ENCODE data around the gene ANAPC13.

ANAPC13 gene

DNA sequence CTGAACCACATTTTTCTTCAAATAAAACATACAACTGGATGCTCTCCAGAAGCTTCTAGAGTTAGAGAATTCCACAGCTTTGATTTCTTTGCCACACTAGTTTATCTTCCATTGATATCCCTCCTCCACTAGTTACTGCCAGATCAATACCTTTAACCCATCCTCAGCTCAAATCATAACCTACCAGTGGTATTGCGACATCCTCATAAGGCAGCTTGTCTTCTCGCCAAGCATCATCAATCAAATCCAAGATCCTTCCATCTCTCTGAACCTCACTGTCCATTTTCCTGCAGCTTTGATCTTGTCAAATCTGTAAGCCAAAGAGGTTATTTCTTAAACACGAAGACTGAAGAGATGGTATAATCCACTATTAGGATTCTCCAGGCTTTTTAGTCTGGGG, 3.2 kb downstream of the ANAPC13 start:
- DNase-seq (no peak), ATAC-seq (no peak)

DNA sequence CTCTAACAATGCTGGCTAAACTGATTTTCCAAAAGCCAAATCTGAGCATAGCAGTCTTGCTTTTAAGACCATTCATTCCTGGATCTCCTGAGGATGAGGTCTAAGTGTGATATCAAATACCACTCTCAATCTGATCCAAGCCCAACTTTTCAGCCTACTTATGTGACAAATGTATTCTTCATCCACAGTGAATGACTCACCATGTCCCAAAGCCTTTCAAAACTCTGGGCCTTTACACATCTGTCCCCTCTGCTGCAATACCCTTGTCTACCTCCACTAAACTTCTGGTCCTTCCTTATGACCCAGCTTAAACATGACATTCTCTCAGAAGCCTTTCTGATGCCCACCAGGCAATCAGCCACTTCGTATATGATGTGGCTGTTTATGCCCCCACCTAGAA, 4.6 kb downstream of the ANAPC13 start:
- DNase-seq (no peak), ATAC-seq (no peak)

DNA sequence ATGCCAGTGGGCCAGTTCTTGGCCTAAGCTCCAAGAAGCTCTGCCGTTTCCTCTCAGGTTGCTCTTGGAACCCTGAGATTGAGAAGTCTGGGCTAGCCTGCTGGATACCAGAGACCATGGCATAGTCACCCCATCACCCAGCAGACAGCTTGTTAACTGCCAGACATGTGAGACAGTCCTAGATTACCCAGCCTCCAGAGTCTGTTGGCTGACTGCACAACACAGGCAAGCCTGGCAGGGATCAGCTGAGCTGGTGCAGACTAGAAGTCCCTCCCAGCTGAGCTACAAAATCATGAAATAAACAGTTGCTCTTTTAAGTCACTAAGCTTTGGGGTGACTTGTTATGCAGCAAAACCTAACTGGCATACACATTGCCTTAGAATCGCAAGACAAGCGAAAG, 5.2 kb downstream of the ANAPC13 start:
- DNase-seq (no peak), ATAC-seq (no peak)

DNA sequence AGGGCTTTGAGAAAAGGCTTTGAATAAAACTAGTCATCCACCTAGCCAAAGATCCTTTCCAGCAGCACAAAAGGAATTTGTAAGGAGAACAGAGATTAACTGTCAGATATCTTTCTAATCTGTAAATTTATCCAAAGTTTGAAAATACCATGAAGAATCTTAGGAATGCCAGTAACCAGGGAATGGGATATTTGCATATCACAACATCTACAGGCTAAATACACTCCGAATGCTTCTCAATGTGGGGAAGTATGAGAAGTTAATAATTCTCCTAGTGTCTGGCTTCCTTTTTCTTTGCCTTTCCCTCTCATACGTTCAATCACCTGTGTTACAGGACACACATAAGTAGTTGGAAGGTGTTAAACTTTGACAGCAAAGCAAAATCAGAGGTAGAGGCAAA, 7.8 kb downstream of the ANAPC13 start:
- ATAC-seq (no peak), DNase-seq (no peak)

DNA sequence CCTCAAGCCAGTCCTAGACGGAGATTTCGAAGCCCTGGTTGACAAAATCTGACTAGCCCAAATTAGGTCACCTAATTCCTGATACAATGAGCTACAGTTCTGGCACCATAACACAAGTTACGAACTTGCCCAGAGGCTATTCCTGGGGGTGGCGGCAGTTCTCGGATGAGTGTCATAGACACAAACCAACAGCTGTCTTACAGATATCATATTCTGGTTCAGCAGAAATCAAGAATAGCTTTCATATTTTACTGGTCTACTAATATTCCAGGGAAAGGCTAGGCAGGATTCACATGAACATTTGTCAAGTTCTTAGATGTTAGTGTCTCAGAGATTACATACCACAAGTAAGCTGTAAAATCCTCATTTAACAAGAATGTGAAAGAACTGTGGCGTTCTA, 8.8 kb downstream of the ANAPC13 start:
- DNase-seq (no peak), ATAC-seq (no peak)

DNA sequence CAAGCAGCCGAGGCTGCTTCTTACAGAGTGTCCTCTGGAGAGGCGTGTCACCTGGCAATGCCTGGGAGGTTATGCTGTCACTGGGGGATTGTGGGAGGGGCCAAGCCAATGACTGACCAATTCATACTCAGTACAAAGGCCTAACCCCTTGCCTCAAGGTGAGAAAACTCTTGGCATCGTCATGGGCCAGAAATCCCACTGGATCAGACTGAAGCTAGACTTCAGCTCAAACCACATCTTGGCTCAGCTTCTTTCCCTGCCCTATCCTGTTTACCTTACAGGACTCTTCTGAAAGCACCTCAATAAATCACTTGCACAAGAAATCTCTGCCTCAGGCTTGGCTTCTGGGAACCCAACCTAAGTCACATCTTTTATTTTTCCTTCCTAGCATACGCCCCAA, 9.5 kb downstream of the ANAPC13 start:
- ATAC-seq, result no peak
- DNase-seq, result no peak

DNA sequence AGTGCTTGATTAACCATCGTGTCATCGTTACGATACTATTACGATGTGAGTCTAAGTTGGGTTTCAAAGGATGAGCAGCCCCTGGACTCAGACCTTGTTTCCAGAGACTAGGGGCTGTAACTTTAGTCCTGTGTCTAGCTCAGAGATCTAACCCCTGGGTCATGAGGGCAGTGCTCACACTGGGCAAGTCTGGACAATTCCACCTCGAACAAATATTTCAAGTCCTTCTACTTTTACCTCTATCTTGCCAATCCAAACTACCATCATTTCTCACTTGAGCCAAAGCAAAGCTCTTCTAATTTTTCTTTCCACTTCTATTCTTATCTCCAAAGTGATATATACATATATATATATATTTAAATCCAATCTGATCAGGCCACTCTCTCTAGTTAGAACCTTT, 10.8 kb downstream of the ANAPC13 start:
- no peak for ATAC-seq
- no peak for DNase-seq

DNA sequence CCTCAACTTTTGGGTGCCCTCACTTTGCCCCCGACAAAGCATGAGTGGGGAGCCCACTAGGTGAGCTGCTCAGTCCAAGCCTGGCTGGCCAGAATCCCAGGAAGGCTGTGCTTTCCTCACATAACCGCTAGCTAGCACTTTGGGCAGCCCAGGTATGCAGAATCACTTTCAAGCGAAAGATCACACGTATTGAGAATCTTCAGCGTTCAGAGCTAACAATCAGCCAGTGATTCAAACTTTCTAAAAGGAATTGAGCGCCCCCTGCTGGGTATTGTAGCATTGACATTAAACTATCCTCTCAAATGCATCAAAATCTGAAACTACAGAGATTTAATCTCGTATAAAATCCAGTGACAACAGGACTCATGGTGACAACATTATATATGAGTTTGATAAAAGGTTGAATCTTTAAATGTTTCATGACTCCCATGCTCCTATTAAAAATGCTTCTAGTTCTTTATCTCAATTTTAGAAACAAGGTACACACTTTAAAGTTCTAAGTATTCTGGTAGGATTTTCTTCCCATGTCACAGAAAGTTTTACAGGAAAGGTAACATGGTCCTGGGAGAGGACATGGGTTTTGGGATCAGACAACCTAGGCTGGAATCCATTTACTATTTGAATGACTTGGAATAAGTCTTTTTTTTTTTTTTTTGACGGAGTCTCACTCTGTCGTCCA, 11.8 kb downstream of the ANAPC13 start:
- DNase-seq, result peak; percentile 83
- ATAC-seq, result peak; percentile 67

DNA sequence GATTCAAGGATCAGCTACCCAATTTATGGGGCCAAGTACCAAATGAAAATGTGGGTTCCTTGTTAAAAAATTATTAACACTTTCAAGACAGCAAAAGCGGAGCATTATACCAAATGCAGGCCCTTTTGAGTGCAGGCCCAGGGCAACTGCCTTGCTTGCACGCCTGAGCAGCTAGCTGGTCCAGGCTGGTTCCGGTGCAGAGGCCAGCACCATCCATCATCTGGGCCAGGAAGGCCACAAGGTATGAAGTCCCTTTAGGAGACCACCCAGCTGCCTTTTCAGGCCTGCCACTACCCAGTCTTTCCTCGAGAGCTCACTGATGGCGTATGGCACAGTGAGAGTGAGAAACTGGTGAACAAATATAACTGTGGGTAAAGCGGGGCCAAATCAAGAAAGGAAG, 13.0 kb downstream of the ANAPC13 start:
- no peak for ATAC-seq
- DNase-seq, result no peak

DNA sequence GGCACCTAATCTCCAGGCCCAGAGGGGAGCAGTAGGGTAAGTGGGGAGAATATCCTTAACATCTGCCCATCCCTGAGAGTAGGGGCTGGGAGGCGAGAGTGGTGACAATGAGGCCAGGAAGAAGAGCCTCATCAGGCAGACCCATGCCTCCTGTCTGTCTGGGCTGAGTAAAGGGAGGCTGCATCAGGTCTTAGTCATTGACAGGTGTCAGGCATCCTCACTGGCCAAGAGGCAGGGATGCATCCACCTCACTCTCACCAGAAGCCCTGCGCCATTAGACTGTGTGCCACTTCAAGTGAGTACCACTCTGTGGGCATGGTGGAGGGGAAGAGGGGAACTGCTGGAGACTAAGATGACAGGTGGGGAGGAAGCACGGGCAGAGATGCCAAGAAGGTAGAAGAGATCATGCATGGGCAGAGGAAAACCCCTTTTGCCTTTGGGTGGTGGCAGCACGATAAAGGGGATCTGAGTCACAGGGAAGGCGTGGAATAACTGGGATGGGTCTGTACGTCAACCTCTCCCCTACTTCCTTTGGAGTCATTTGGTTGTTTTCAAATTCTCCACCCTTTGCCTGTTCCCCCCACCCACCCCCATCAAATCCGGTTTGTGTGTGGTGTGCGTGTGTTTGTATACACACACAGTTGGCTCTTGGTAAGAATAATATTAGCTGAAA, 14.1 kb downstream of the ANAPC13 start:
- ATAC-seq (no peak), DNase-seq (no peak)

DNA sequence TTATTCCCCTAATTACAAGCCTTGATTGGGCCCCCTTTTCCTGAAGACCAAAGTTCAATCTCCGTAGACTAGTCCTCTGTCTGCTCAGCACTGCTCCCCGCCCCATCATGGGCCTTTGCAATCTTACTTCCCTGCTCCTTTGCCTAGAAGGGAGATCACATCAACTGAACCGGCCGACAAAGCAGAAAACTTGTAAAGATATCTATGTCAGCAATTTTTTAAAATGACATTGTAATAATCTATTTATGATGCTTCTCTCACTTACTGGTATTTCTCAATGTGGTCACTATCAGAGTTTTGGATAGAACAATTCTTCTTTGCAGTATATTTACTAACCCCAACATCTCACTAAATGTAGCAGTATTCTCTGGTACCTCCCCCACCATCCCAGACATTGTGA, 17.3 kb downstream of the ANAPC13 start:
- DNase-seq (no peak), ATAC-seq (no peak)

DNA sequence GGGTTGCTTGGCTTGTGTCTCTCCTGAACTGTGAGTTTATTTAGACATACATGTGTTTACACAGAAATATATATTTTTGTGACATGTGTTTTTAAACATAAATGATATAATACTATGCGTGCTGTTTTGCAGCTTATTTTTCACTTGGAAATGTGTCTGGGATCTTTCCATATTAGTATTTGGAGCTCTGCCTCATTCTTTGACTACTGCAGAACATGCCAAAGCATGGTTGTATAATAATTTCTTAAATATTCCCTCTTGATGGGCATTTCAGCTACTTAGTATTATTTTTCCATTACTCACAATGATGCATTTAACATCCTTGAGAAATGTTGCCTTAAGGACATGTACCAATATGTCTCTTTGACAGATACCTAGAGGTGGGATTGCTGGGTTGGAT, 19.5 kb downstream of the ANAPC13 start:
- no peak for DNase-seq
- no peak for ATAC-seq

DNA sequence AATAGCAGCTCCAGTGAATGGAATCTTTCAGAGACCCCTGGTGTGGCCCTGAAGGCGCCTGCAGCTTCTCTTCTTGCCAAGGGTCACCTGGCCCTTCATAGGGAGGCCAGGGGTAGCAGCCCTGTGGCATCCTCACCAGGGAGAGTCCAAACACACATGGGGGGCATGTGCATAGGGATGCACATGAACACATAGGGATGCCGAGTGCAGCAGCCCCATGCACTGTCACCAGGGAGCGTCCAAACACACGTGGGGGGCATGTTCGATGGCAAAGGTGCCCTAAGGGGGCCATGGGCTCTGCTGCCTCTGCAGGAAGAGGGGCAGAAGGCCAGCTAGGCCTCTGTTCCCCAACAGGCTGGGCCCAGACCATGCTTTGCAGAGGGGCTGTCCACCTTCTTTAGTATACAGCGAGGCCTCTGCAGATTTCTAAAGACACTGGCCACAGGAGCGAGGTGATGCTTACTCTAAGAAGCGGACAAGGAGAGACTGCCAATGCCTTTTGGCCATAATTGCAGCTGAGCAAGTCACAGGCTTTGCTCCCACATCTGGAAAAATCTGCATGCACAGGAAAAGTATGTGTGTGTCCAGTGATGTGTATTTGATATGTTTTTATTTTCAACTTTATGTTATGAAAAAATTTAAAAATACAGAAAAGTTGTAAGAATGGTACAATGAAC, 21.0 kb downstream of the ANAPC13 start:
- DNase-seq (no peak), ATAC-seq (no peak)

DNA sequence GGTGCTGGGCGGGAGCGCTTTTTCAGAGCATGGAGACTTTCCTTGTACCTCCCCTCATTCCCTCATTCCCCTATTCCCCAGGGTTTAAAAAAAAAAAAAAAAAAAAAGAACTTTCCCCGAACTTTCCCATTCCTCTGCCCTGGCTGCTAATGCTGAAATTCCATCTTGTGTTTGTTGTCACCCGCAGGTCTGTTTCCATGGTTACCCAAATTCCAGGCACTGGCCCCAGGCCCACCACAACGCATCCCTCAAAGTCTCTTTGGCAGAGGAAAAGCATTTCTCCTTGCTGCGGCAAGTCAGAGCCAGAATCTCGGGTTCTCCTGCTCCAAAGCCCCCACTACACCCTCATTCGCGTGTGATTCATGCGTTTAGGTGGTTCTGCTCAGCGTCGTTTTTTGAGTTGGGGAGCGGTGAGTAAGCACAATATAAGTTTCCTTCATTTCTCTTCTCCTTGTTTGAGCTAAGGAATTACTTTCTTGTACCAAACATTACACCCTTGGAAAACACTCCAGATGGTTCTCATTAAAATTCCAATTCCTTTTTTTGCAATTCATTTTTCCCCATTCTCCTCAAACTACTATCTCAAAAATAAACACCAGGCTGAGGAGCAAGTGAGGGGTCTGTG, 21.6 kb downstream of the ANAPC13 start:
- DNase-seq, result no peak
- ATAC-seq, result no peak

DNA sequence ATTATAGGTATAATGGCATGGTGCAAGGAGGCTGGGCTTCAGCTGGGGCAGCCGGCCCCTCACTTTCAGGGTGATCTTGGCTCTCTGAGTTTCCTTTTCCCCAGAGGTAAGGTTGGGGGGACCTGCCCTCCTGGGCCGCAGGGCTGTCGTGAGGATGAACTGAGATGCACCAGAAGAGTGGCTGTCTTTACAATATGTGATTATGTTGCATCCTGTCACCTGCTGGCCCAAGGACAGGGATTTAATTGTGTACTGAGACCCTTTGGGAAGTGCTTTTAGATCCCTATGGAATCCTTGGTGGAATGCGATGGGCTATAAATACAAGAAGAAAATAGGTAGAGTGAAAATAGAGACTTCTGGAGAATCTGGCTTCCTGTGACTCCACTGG, 22.1 kb downstream of the ANAPC13 start:
- DNase-seq (no peak), ATAC-seq (no peak)

DNA sequence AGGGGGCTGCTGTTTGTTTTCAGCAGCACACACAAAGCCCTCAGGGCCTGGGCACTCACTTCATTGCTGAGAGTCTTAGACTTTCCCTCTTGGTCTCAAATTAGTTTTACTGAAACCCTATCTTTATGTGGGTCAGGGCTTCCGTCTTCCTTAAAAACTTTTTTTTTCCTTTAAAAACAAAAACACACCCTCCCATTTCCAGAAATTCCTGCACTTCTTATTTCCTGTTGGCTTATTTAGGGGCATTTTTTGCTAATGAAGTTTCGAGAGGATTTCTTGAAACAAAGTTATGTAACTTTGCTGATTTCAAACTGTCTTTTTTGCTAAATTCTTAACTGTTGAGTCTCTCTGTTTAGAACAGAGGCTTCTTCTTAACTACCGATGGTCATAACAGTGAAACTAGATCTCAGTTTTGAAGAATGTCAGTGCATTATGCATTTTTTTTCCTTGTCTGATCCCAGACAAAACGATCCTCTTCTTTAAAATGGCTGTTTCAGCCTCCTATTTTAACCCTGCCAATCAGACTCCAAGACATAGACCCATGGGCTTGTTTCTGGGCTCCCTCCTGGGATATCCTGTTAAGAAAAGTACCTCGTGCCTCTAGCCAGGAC, 23.3 kb downstream of the ANAPC13 start:
- no peak for DNase-seq
- no peak for ATAC-seq

DNA sequence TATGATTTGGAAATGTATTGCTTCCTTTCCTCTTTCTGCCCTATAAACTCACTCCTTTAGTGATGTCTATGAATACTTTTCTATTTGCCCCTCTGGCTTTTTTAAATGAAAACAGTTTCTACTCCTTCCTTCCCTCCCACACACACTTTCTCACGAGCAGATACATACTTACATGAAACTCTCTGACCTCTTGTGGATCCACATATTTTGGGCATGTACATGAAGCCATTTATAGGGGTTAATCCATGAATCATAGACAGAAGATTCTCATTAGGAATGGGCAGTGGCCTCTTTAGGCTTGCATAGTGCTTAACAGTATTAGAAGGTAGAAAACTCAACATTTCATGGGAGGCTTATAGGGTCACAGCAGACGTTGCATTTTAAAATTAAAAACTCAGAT, 24.8 kb downstream of the ANAPC13 start:
- DNase-seq, result no peak
- no peak for ATAC-seq

DNA sequence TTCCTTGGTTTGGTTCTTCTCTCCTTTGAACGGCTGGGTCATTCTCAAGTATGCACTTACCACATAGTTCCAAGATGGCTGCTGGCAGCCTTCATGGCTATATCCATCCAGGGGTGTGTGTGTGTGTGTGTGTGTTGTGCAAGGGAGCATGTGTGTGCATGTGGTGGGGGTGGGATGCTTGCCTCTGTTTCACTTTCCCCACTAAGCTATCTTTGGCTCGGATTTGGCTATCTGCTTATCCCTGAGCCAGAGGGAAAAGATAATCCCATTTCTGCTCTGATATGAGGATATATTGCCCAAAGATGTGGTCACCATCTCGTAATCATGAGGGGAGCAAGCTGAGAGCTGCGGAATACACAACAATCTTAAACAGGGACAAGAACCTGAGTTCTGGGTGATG, 26.2 kb downstream of the ANAPC13 start:
- DNase-seq (no peak), ATAC-seq (no peak)

DNA sequence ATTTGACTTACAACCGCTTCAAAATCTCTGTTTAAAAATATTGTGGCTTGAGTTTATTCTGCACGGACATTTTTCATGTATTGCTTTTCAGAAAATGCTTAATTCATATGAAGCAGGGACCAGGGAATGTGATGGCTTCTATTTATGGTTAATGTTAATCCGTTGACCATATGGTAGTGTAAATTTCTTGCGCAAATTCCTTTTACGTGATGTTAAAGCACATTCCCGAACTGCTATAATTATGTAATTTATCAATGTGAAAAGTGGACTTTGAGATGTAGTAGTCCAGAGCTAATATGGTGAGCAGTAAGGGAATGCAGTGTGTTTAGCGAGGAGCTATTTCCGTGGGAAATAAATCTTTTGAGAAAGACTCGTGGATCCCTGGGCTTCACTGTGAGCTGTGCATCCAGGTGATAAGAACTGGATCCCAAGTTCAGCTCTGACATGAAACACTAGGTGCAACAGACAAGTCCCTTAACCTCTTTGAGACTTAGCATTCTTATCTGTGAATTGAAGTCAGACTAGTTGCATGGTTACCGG, 27.3 kb downstream of the ANAPC13 start:
- DNase-seq, result no peak
- ATAC-seq, result no peak

DNA sequence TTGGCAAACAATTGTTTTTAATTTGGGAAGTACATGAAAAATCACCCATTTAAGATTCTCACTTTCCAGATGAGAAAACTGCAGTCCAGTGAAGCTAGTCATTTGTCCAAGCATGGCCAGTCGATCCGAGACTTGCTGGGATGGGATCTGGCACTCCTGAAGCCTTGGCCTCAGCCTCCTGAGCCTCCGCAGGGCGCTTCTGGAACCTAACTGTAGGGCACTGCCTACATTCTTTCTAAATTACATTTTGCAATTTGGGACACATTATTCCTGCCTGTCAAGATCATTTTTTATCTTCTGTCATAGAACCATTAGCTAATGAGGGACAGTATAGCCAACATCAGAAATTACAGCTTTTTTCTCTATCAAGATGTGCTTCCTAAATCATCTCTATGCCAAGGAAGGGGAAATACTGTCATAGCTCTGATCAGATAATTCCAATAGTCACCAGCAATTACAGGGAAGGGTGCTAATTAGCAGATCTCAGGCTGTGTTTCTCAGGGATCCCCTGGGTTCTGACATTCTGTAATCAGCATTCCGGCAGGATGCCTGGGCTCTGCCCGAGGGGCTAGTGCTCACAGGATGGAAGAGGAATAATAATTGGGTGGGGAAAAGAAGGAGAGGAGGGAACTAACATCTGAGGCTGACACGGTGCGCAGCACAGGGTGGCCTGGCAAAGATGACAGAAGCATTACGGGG, 28.3 kb downstream of the ANAPC13 start:
- ATAC-seq, result no peak
- DNase-seq, result no peak

DNA sequence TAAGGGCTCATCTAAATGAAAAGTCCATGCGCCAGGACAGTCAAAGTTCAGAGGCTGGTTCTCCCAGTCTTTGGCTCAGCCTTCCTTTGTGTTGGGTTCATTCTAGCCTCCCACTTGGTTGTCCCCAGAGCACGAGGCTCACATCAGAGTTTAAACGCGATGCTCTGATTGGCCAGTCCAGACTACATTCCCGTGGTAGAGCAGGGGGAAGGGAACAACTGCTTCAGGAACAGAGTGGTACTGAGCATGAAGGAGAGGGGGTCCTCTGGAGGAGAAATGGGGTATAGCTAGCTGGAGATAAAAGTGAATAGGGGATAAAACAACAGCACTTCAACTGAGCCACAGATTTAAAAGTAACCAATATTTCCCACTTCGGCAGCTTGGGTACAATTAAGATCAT, 32.2 kb downstream of the ANAPC13 start:
- no peak for ATAC-seq
- DNase-seq, result no peak

DNA sequence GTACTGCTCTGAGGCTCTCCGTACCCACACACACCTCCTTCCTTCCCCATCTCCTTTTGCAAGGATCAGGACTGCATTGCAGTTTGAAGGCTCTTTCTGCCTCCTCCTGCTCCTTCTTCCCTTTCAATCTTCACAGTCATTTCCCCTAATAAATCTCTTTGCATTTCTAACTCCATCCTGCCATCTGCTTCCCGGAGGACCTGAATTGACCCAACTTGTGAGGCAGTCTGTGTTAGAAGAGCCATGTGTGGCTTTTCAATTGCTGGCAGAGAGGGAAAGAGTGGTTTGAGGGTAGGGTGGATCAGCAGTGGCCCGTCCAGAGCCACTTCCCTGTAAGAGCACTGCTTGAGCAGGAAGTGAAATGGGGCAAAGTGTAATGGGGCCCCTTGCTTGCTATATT, 35.8 kb downstream of the ANAPC13 start:
- DNase-seq (no peak), ATAC-seq (no peak)
